Retinal pigment epithelial cell (primary cell): ENCODE results near the gene ARG2.
A peak's percentile ranks its signal among the peaks of the same experiment; 100 is the strongest.

Experiments
- DNase-seq: peaks from one replicate; pipeline ENCODE4 v3.0.0-alpha.2; 2010; ENCODE audit warnings: low read depth
- H3K4me3 ChIP-seq: 2 replicates; pipeline ENCODE4 v1.5.1; 2011; ENCODE audit warnings: mild to moderate bottlenecking, low read length, control low read depth, moderate library complexity
- TF ChIP-seq, protein P1 (sequence below): conservative IDR thresholded peaks from 2 replicates; pipeline ENCODE4 v1.5.1; 2011; ENCODE audit warnings: low read depth, low read length, control low read depth, inconsistent platforms

ARG2 gene

DNA sequence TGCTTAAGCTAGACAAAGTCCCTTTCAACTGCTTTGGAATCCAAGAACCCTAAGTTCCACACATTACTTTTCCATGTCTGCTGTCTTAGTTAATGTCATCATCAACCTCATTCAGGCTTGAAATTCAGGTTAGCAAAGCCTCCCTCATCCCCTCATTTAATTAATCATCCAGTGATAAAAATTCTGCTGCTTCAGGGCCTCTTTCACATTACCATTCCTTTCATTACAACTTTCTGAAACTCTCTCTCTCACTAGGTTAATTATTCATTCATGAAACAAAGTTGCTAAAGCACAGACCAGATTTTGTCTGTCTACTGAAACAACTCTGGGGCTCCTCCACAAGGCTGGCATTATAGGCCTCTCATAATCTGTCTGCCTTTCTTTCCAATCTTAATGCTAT lies 64.1 kb downstream of the ARG2 start:
- H3K4me3 ChIP-seq: no peak overlapping the region
- TF ChIP-seq, protein P1, sequence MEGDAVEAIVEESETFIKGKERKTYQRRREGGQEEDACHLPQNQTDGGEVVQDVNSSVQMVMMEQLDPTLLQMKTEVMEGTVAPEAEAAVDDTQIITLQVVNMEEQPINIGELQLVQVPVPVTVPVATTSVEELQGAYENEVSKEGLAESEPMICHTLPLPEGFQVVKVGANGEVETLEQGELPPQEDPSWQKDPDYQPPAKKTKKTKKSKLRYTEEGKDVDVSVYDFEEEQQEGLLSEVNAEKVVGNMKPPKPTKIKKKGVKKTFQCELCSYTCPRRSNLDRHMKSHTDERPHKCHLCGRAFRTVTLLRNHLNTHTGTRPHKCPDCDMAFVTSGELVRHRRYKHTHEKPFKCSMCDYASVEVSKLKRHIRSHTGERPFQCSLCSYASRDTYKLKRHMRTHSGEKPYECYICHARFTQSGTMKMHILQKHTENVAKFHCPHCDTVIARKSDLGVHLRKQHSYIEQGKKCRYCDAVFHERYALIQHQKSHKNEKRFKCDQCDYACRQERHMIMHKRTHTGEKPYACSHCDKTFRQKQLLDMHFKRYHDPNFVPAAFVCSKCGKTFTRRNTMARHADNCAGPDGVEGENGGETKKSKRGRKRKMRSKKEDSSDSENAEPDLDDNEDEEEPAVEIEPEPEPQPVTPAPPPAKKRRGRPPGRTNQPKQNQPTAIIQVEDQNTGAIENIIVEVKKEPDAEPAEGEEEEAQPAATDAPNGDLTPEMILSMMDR: no peak
- DNase-seq: no peak

DNA sequence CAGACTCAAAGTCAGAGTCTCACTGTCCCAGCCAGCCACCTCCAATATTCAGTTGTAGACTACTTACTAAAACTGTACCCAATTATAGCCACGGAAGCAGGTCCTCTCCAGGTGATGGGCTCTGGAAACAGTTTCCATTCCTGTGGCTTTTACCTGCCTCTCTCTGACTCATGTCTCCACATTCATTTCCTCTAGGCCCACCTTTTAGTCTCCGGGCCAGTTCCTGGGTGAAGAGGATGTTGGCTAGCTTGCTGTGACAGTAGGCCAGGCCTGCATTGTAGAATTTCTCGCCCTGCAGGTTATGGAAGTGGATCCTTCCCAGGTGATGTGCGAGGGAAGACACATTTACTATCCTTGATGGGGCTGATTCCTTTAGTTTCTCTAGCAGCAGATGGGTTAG lies 70.3 kb downstream of the ARG2 start:
- no peak overlapping the region for H3K4me3 ChIP-seq
- DNase-seq: no peak
- TF ChIP-seq, protein P1: no peak

- TF ChIP-seq, protein P1: no peak
- H3K4me3 ChIP-seq: peak overlapping the region; percentile 74
- peak; percentile 95 for DNase-seq
Observed at GRCh38 chr14:67694791-67695393, 75.2 kb downstream of the ARG2 start.

GRCh38 chr14:67695394-67695949 lies 75.8 kb downstream of the ARG2 start, which contains the start of gene RDH11:
TSS of gene RDH11 (minus strand) at chr14:67695764. CDS start at chr14:67695703, 61 bp downstream.
- DNase-seq: peak; percentile 90
- TF ChIP-seq, protein P1: no peak
- peak within 1 kb of the TSS; percentile 74 for H3K4me3 ChIP-seq

DNA sequence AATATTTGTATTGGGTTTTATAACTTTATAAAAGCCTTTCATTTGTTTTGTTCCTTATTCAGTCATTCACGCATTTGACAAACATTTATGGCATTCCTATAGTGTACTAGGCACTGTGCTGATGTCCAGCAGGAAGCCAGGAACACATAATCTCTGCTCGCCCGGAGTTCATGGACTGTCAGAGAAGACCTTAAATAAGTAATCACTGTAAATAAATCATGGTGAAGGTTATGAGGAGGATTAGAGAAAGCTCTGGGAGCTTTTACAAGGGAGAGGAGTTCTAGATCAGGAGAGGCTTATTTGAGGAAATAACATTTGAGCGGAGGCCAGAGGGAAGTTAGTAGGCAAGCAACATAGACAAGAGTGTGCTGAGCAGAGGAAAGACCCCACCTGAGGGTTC lies 77.3 kb downstream of the ARG2 start:
- TF ChIP-seq, protein P1: no peak
- no peak for DNase-seq

GRCh38 chr14:67698179-67698578 lies 78.5 kb downstream of the ARG2 start:
- H3K4me3 ChIP-seq: no peak overlapping the region
- TF ChIP-seq, protein P1: no peak
- DNase-seq: no peak

More for the DNA sequence above, 77.3 kb downstream of the ARG2 start:
- H3K4me3 ChIP-seq: no peak overlapping the region
